CD4-positive, alpha-beta T cell treated with Interleukin-6 for 4 hours (primary cell): ENCODE results near the gene NDUFV1.
"Not testable (repeated sequence)": the region's sequence is repeated elsewhere in the genome, so short reads cannot be mapped to it uniquely, and the experiment has no call there.

ENCODE experiments used
- DNase-seq: peaks from one replicate; pipeline ENCODE4 v3.0.0-alpha.2; 2020; ENCODE audit warnings: mixed read lengths

Gene NDUFV1

DNA sequence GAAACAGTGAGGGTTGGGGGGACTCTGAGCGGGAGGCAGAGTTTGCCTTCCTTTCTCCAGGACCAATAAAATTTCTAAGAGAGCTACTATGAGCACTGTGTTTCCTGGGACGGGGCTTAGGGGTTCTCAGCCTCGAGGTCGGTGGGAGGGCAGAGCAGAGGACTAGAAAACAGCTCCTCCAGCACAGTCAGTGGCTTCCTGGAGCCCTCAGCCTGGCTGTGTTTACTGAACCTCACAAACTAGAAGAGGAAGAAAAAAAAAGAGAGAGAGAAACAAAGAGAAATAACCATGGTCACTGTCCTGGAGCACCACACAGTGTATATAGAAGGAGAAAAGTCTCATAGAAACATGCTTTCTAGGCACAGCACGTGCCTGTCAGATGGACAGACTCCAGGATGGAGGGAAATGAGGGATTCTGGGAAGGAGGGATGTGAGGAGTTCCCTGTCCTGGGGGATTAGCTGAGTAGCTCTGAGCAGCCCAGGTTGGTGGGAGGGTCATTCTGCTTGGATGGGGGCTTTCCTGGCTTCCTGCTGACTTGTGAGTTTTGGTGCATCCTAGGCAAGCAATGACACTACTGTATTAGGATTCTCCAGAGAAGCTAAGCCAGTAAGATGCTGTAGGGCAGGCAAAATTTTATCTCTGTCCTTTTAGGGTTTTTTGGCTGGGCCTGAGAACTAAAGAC is 20.0 kb upstream of the NDUFV1 start:
- DNase-seq: no peak

DNA sequence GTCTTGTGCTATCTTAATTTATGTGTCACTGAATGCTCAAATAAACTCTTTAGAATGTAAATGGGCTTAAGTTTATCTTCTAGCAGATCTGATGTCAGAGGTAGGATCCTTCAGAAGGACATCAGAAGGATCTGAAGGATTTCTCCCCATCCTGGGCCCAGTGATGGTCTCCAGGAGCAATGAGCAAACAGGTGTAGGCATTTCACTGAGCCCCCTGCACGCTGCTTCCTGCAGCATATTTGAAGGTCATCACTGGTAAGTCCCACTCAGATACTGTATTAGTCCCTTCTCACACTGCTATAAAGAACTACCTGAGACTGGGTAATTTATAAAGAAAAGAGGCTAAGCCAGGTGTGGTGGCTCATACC is 18.6 kb upstream of the NDUFV1 start:
- no peak for DNase-seq

- DNase-seq: not testable (repeated sequence)
Measured at GRCh38 chr11:67588899-67589415, 17.8 kb upstream of the NDUFV1 start.

GRCh38 chr11:67592880-67593564 is 13.7 kb upstream of the NDUFV1 start:
- DNase-seq: no peak

GRCh38 chr11:67593565-67593905 is 13.2 kb upstream of the NDUFV1 start:
- DNase-seq: no peak

DNA sequence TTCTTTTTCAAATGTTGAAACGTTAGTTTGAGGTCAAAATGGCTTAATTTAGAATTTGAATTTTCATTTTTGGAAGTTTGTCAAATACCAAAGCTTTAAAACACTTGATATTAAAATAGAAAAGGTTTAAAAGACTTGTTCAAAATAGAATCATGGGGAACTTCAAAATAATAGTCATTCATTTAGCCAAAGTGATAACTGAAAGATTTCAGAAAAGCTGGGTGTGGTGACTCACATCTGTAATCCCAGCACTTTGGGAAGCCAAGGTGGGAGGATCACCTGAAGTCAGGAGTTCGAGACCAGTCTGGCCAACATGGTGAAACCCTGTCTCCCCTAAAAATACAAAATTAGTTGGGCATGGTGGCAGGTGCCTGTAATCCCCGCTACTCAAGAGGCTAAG is 12.3 kb upstream of the NDUFV1 start:
- no peak for DNase-seq

DNA sequence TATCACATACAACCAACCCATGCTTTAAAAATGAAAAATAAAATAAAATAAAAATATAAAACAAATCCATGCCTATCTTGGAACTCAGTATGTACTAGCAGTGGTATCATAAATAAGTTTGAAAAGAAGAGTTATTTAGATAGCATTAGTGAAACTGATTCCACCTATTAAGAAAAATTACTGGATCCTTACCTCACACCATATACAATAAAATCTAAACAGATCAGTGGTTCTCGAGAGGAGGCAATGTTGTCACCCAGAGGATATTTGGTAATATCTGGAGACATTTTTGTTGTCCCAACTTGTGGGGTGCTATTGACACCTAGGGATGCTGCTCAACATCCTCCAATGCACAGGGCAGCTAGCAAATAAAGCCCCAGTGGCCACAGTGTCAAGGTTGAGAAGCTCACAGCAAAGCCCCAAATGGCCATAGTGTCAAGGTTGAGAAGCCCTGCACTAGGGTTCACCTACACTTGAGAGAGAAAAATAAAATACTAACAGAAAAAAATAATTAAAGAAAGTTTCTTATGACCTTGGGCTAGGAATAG is 9.9 kb upstream of the NDUFV1 start:
- DNase-seq: no peak

- DNase-seq: not testable (repeated sequence)
Measured at GRCh38 chr11:67597458-67597857, 9.3 kb upstream of the NDUFV1 start.

DNA sequence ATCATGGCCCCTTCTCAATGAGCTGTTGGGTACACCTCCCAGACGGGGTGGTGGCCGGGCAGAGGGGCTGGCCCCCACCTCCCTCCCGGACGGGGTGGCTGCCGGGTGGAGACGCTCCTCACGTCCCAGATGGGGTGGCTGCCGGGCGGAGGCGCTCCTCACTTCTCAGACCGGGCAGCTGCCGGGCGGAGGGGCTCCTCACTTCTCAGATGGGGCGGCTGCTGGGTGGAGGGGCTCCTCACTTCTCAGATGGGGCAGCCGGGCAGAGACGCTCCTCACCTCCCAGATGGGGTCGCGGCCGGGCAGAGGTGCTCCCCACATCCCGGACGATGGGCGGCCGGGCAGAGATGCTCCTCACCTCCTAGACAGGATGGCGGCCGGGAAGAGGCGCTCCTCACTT is 8.8 kb upstream of the NDUFV1 start:
- not testable (repeated sequence) for DNase-seq

- DNase-seq: no peak
Measured at GRCh38 chr11:67599149-67599548, 7.6 kb upstream of the NDUFV1 start.

DNA sequence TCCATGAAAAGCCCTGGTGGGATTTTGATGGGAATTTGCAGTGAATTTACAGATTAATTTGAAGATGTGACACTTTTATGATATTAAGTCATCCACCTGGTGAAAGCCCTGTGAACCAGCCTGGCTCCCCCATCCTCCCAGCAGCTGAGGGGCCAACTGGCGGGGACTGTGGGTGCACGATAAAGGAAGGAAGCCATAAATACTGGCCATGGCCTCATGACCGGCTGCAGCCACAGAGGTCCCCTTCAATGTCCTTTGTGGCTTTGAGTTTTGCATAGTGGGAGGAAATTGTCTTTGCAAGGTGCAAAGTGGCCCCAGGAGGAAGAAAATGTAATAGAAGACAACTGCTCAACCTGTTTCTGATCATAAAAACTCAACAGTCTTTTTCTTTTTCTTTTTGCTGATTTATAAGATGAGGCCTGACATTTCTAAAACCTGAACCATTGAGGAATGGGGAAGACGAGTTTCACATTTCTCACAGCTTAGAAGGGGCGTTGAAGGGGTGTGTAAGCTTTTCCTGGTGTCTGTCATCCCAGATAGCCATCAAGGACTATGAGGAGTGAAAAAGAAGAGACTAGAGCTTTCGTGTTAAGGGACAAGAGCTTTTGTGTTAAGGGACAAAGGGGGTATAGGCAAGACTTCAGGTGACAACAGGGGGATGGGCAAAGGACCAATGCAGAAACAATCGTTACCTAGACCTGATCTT is 6.3 kb upstream of the NDUFV1 start:
- DNase-seq: no peak

DNA sequence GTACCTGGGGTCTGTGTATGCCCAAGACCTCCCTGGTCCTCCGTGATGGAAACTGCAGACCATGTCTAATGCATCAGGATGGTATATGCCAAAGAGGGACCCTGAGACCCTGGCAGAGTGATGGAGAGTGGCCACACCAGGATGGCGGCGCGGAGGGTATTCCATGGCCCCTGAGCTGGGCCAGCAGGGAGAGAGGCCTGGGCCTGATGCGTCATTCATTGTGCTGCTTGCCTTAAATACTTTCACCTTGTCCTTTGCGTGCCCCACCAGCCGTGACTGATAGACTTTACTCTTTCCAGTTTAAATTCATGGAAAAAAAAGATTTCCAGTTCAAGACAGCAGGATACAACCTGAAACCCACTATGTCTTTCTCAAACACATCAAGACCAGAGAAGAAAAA is 5.6 kb upstream of the NDUFV1 start:
- DNase-seq: no peak

- not testable (repeated sequence) for DNase-seq
Measured at GRCh38 chr11:67604119-67604518, 2.6 kb upstream of the NDUFV1 start.

DNA sequence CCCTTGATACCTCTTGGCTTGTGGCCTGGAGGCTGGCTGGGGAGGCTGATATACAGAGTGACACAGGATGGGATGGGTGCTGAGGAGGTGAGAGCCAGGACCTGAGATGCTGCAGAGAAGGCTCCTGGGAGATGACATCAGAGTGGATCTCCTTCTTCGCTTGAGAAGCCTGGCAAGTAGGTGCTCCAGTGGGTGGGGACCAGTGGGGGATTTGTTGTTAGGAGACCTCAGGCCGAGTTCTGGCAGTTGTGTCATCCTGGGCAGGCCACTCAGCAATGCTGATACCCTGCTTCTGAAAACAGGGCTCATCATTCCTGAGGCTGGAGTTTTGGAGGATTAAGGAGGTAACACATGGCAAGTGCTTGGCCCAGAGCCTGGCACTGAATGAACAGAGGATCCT is 1.9 kb upstream of the NDUFV1 start:
- no peak for DNase-seq

GRCh38 chr11:67605231-67606011 is 1.3 kb upstream of the NDUFV1 start:
- DNase-seq: no peak

- DNase-seq: no peak
Measured at GRCh38 chr11:67606093-67606491, 644 bp upstream of the NDUFV1 start.

- no peak for DNase-seq
Measured at GRCh38 chr11:67607507-67607906, 771 bp downstream of the NDUFV1 start.

DNA sequence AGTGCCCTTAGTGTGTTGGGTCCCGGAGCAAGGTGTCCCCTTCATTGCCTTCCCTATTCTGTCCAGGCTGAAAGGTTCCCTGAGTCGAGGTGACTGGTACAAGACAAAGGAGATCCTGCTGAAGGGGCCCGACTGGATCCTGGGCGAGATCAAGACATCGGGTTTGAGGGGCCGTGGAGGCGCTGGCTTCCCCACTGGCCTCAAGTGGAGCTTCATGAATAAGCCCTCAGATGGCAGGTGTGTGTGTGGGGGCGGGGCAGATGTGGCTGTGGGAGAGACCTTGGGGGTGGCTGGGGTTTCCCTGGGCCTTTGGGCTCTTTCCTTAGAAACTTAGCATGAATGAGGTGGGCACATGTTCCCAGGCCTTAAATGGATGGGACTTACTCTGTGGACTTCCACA is 1.8 kb downstream of the NDUFV1 start:
- DNase-seq: no peak

GRCh38 chr11:67609316-67609715 is 2.6 kb downstream of the NDUFV1 start:
- DNase-seq: no peak

DNA sequence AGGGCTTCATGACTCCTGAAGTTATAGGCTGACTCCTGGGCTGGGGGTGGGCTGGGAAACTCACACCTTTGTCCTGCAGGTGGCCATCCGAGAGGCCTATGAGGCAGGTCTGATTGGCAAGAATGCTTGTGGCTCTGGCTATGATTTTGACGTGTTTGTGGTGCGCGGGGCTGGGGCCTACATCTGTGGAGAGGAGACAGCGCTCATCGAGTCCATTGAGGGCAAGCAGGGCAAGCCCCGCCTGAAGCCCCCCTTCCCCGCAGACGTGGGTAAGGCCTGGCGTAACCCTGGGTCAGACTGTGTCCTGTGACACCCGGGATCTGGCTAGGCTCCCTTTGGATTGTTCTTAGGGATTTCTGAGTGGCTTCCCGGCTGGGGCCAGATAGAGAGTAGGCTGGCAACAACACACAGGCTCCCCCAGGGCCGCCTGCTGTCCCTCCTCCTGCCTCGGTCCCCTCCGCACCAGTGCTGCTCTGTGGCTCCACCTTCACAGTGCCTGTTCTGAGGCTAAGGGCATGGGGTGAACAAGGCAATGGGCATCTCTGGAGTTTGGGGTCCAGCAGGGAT is 3.6 kb downstream of the NDUFV1 start:
- no peak for DNase-seq

DNA sequence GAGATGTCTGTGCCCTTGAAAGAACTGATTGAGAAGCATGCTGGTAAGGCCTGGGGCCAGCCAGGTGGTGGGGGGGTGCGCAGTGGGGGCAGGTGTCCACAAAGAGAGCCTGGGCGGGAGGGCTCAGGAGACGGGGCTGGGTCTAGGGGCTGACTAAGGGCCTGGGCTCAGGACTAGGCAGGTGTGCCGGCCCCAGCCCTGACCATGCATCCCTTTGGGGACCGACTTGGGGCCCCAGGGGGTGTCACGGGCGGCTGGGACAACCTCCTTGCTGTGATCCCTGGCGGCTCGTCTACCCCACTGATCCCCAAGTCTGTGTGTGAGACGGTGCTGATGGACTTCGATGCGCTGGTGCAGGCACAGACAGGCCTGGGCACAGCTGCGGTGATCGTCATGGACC is 4.4 kb downstream of the NDUFV1 start:
- DNase-seq: no peak
